Dermis blood vessel endothelial cell (primary cell): Measurements from ENCODE around the gene PARD3. TPM values are rescaled to one million over a fixed set of nuclear protein-coding genes. Genes with fewer than 3 reads are reported as not detected.

Source experiments
- DNase-seq: peaks from one replicate; pipeline ENCODE4 v3.0.0; 2010
- total RNA-seq: library from RNA; depleted of rRNA; stranded (reverse); fragments of >200 nt; gene quantifications from 2 replicates; pipeline ENCODE4 v1.2.3, GENCODE V29; 2014

The PARD3 gene
- total RNA-seq, 1 donor from 2014 or later: 36.4 TPM

GRCh38 chr10:34737772-34738169 lies 77.3 kb downstream of the PARD3 start:
- no peak for DNase-seq

DNA sequence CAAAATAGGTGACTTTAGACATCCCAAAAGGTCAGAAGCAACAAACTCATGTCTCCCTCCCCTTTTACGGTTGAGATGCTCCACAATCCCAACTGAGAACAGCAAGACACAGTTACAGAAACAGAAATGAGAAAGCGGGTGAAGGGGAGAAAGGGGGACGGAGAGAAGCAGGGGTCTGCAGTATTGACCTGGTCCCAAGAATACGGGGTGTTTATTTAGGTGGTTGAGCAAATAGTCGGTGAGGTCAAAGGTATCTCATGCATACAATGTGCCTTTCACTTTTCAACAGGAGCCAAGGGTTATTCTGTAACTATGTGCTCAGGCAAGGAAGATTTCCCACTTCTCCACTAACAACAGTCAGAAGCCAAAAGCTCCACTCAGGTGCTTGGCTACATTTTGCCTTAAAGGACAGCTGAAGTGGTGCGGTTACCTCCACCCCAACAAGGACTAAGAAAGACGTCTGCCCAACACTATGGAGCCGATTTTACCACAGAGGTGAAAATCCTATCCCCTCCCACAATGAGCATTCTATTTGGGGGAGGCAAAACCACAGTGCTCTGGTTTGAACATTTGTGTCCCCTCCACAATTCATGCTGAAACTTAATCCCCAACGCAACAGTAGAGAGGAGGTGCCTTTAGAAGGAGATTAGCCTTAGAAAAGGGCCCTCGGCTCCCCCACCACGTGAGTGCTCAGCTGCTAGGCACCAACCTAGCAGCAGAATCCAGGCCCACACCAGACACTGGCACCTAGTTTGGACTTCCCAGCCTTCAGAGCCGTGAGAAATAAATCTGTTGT lies 77.9 kb downstream of the PARD3 start:
- DNase-seq: no peak

- no peak for DNase-seq
Measured at GRCh38 chr10:34734918-34735317, 80.2 kb downstream of the PARD3 start.

DNA sequence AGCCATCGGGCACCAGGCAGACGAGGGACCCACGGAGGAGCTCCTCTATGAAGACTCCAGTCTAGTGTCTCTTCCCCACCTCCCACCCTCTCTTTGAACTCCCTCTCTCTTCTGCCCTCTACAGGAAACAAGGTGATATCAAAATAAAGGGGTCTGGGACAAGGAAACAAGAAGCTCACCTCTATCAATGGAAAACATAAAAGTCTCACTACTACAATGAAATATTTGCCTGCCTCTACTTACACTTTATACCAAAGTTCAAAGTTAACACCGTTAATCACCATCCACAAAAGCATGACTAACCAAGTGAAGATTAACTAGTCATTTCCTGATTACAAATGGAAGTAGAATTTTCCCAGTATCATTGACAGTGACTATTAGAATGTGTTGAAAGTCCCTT lies 82.2 kb downstream of the PARD3 start:
- peak; percentile 51 for DNase-seq

GRCh38 chr10:34731885-34732701 lies 83.0 kb downstream of the PARD3 start:
- peak; percentile 63 for DNase-seq

GRCh38 chr10:34731213-34731612 lies 83.9 kb downstream of the PARD3 start:
- no peak for DNase-seq

DNA sequence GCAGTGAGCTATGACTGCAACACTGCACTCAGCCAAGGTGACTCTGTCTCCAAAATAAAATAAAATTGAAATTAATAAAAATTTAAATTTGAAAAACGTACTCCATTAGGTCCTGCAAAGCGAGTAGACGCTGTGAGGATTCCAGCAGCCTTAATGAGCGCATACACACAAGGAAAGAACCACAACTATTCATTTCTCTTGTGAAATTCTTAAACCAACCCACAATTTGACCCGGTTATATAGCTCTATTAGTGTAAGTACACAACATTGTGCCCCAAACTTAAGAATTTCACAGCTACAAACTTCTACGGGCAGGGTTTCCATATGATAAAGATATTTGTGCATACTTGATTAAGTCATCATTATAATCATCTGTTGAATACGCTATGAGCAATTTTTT lies 84.4 kb downstream of the PARD3 start:
- DNase-seq: no peak

- DNase-seq: no peak
Measured at GRCh38 chr10:34729619-34730018, 85.5 kb downstream of the PARD3 start.

DNA sequence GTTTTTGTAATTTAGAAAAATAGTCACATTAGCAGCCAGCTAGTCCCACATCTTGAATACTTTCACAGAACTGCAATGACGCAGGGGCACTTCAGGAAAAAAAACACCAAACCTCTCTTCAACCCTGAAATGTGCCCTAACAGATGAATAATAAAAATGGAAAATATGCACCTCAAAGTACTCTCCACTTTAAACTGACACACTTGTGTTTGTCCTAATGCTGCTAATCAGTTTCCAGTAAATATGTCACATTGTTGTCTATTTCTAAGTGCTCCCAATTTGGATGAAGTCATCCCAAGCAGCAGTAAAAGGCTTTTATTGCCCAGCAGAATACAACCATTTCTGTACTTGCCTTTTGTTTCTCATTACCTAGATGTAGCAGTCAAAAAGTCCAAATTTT lies 86.7 kb downstream of the PARD3 start:
- DNase-seq: no peak

GRCh38 chr10:34727595-34728033 lies 87.5 kb downstream of the PARD3 start:
- DNase-seq: no peak

- no peak for DNase-seq
Measured at GRCh38 chr10:34726862-34727261, 88.2 kb downstream of the PARD3 start.

- DNase-seq: peak; percentile 81
Measured at GRCh38 chr10:34723750-34724149, 91.3 kb downstream of the PARD3 start.

GRCh38 chr10:34722404-34722803 lies 92.7 kb downstream of the PARD3 start:
- no peak for DNase-seq

GRCh38 chr10:34721208-34721840 lies 93.8 kb downstream of the PARD3 start:
- DNase-seq: no peak

- no peak for DNase-seq
Measured at GRCh38 chr10:34719746-34720145, 95.3 kb downstream of the PARD3 start.

DNA sequence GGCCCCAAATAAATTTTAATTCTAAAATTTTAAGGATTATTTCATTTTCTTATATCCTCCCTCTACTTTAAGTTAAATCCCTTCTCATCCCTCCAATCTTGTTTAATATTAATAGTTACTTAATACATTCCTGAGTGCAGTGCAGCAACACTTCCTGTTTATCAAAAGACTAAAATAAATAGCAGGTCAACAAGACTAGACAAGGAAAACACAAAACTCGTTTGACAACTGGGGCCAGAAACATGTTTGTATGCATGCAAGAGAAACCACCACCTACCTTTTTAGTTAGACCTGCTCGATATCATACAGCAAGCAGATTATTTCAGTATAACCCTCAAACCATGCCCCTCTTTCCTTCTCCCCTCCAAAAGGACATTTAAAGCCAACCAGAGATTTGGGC lies 95.8 kb downstream of the PARD3 start:
- DNase-seq: no peak

- no peak for DNase-seq
Measured at GRCh38 chr10:34717429-34717828, 97.7 kb downstream of the PARD3 start.

GRCh38 chr10:34716958-34717357 lies 98.1 kb downstream of the PARD3 start:
- no peak for DNase-seq

DNA sequence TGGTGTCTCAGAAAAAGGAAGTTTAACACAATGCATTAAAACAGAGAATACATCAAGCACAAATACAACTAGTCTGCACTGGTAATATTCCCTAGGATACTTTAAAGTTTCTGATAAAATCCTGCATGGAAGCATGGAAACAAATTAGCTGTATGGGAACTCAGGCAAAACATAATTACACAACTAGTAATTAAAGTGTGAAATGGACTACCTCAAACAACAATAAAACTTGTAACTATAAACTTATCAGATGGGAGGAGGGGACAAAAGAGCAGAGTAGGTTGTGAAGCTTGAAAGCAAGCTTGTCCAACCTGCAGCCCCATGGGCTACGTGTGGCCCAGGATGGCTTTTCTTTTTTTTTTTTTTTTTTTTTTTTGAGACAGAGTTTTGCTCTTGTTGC lies 98.9 kb downstream of the PARD3 start:
- no peak for DNase-seq

DNA sequence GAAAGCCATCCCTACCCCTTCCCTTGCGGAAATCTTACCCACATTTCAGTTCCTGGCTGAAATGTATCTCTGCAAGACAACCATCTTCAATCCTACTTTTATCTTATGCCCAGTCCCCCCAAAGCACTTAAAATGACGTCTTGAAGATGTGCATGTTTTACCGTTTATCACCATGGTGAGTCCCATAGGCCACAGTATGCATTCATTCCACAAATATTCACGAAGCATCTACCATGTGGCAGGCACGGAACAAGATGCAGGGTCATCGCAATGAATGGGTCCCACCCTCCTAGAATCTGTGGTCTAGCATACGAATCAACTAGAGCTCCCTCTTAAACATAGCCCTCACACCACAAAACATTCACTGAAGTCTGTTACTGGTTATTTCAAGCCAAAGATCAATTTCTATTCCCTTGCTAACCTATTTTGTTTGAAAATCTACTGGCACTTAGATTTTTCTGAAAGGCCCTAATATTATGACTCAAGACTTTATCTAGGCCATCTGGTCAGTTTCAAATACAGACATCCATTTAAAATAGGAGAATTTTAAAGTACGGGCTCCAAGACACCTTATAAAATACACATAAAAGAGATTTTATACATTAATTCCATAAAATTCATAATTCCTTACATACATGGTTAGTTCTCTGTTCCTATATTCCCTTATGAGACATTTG lies 99.4 kb downstream of the PARD3 start:
- DNase-seq: no peak

DNA sequence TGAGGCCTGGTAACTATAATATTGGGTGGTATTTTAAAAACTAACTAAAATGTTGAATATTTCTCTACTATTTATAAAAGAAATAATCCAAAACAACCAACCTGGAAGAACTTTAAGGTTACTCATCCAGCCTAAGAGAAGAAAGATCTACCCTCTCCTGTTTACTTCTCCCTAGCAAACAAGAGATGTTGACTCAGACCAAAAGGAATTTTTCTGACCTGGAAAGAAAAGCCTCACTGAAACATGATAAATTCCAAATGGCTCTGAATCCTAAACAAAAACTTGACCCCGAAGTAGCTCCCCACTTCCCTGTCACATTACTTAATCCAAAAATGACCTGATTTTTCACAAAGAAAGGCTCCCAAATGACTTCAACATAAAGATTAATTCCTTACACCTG lies 101.2 kb downstream of the PARD3 start:
- DNase-seq: no peak

- DNase-seq: no peak
Measured at GRCh38 chr10:34711500-34711899, 103.6 kb downstream of the PARD3 start.

DNA sequence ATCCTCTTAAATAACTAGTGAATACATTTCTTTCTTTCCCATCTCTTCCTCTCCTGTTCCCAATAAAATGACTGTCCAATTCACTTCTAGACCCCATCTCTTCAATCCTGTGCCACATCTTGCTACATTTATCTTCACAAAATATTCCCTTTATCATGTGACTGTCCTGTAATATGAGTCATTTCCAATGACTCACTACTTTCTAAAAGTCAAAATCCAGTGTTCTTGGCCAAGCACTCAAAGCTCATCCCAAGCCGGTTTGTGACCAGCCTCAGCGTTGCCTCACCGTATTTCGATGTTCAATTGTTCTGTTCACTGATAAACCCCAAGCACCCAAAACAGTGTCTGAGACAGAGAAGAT lies 104.7 kb downstream of the PARD3 start:
- peak; percentile 62 for DNase-seq
